SJSA1 (cell line): ENCODE data around the gene KCNQ1. TPM values are rescaled to one million over a fixed set of nuclear protein-coding genes. Genes with fewer than 3 reads are reported as not detected.

Source experiments
- DNase-seq, 2 experiments: peaks; one replicate each; pipeline ENCODE4 v3.0.0-alpha.2; 2015 to 2020; ENCODE audit warnings: low spot score in 2 of 2, low read depth in 1 of 2
- H3K27ac ChIP-seq: fragments of 250-450 bp; sonication (Bioruptor Pico); 2 replicates; pipeline ENCODE4 v1.5.1; 2020; ENCODE audit warnings: mild to moderate bottlenecking, moderate library complexity
- H3K27me3 ChIP-seq: fragments of 250-450 bp; sonication (Bioruptor Pico); replicated peaks from 2 replicates; pipeline ENCODE4 v1.5.1; 2020; ENCODE audit warnings: mild to moderate bottlenecking, moderate library complexity
- H3K36me3 ChIP-seq: fragments of 250-450 bp; sonication (Bioruptor Pico); 2 replicates; pipeline ENCODE4 v1.5.1; 2020; ENCODE audit warnings: mild to moderate bottlenecking
- H3K4me1 ChIP-seq: fragments of 250-450 bp; sonication (Bioruptor Pico); replicated peaks from 2 replicates; pipeline ENCODE4 v1.6.1; 2021; ENCODE audit warnings: mild to moderate bottlenecking
- H3K4me3 ChIP-seq: fragments of 250-450 bp; sonication (Bioruptor Pico); 2 replicates; pipeline ENCODE4 v1.5.1; 2020; ENCODE audit warnings: mild to moderate bottlenecking
- H3K9me3 ChIP-seq: fragments of 250-450 bp; sonication (Bioruptor Pico); replicated peaks from 2 replicates; pipeline ENCODE4 v1.5.1; 2020; ENCODE audit warnings: mild to moderate bottlenecking
- total RNA-seq: library from RNA; depleted of rRNA; stranded (reverse); fragments of >200 nt; shearing (Covaris generic); gene quantifications from 2 replicates; pipeline ENCODE4 v1.2.3, GENCODE V29; 2014

Gene KCNQ1
- total RNA-seq, 1 experiment from 2014 or later: not detected

- Histone ChIP-seq H3K9me3 (no peaks in the 10 kb centered on the region; the same call in 1 of the 2 replicates), H3K27ac (no peak overlapping the region), H3K27me3 (peaks cover 95% of the 10 kb centered on the region), H3K4me1 (peaks cover 5% of the 10 kb centered on the region), H3K4me3 (no peak overlapping the region), H3K36me3 (no peaks in the 10 kb centered on the region)
- no peak for DNase-seq
Measured at GRCh38 chr11:2447253-2447950, 2.6 kb downstream of the KCNQ1 start.

GRCh38 chr11:2447951-2448650 is 3.3 kb downstream of the KCNQ1 start:
- peaks cover 5% of the 10 kb centered on the region for H3K4me1 ChIP-seq
- peaks cover 95% of the 10 kb centered on the region for H3K27me3 ChIP-seq
- no peaks in the 10 kb centered on the region for H3K36me3 ChIP-seq
- H3K9me3 ChIP-seq: no peaks in the 10 kb centered on the region; the same call in 1 of the 2 replicates
- H3K27ac ChIP-seq: no peak overlapping the region
- DNase-seq: no peak
- no peak overlapping the region for H3K4me3 ChIP-seq

GRCh38 chr11:2448661-2449547 is 4.1 kb downstream of the KCNQ1 start:
- Histone ChIP-seq H3K27ac (no peak overlapping the region), H3K4me1 (peaks cover 5% of the 10 kb centered on the region), H3K9me3 (no peaks in the 10 kb centered on the region; the same call in 1 of the 2 replicates), H3K36me3 (no peaks in the 10 kb centered on the region), H3K4me3 (no peak overlapping the region), H3K27me3 (peaks cover 94% of the 10 kb centered on the region)
- no peak for DNase-seq

GRCh38 chr11:2449548-2450320 is 4.9 kb downstream of the KCNQ1 start:
- Histone ChIP-seq H3K4me3 (no peak overlapping the region), H3K9me3 (no peaks in the 10 kb centered on the region; the same call in 1 of the 2 replicates), H3K27ac (no peak overlapping the region), H3K4me1 (peaks cover 5% of the 10 kb centered on the region), H3K36me3 (no peaks in the 10 kb centered on the region), H3K27me3 (peaks cover 98% of the 10 kb centered on the region)
- DNase-seq: no peak

- peaks cover 96% of the 10 kb centered on the region for H3K27me3 ChIP-seq
- no peak overlapping the region for H3K27ac ChIP-seq
- DNase-seq: no peak
- H3K4me1 ChIP-seq: no peaks in the 10 kb centered on the region
- no peaks in the 10 kb centered on the region; the same call in 1 of the 2 replicates for H3K9me3 ChIP-seq
- H3K4me3 ChIP-seq: no peak overlapping the region
- no peaks in the 10 kb centered on the region for H3K36me3 ChIP-seq
Measured at GRCh38 chr11:2450321-2451041, 5.7 kb downstream of the KCNQ1 start.

GRCh38 chr11:2451336-2451735 is 6.5 kb downstream of the KCNQ1 start:
- Histone ChIP-seq H3K27ac (no peak overlapping the region), H3K36me3 (no peaks in the 10 kb centered on the region), H3K4me3 (no peak overlapping the region), H3K27me3 (peaks cover 96% of the 10 kb centered on the region), H3K9me3 (no peaks in the 10 kb centered on the region; the same call in 1 of the 2 replicates), H3K4me1 (no peaks in the 10 kb centered on the region)
- no peak for DNase-seq

- Histone ChIP-seq H3K4me3 (no peak overlapping the region), H3K4me1 (no peaks in the 10 kb centered on the region), H3K36me3 (no peaks in the 10 kb centered on the region), H3K27ac (no peak overlapping the region), H3K9me3 (no peaks in the 10 kb centered on the region; the same call in 1 of the 2 replicates), H3K27me3 (peaks cover 91% of the 10 kb centered on the region)
- no peak for DNase-seq
Measured at GRCh38 chr11:2451916-2452315, 7.1 kb downstream of the KCNQ1 start.

- Histone ChIP-seq H3K9me3 (no peaks in the 10 kb centered on the region; the same call in 1 of the 2 replicates), H3K27ac (no peak overlapping the region), H3K4me3 (no peak overlapping the region), H3K36me3 (no peaks in the 10 kb centered on the region), H3K4me1 (no peaks in the 10 kb centered on the region), H3K27me3 (peaks cover 91% of the 10 kb centered on the region)
- no peak for DNase-seq
Measured at GRCh38 chr11:2452321-2453012, 7.7 kb downstream of the KCNQ1 start.

GRCh38 chr11:2453436-2453835 is 8.6 kb downstream of the KCNQ1 start:
- no peak overlapping the region for H3K4me3 ChIP-seq
- H3K9me3 ChIP-seq: no peaks in the 10 kb centered on the region; the same call in 1 of the 2 replicates
- H3K27me3 ChIP-seq: peaks cover 86% of the 10 kb centered on the region
- DNase-seq: no peak
- no peaks in the 10 kb centered on the region for H3K36me3 ChIP-seq
- no peak overlapping the region for H3K27ac ChIP-seq
- no peaks in the 10 kb centered on the region for H3K4me1 ChIP-seq

GRCh38 chr11:2458321-2458720 is 13.5 kb downstream of the KCNQ1 start:
- Histone ChIP-seq H3K4me1 (no peaks in the 10 kb centered on the region), H3K27ac (no peak overlapping the region), H3K9me3 (no peaks in the 10 kb centered on the region), H3K4me3 (no peak overlapping the region), H3K36me3 (no peaks in the 10 kb centered on the region), H3K27me3 (peaks cover 75% of the 10 kb centered on the region)
- no peak for DNase-seq

- Histone ChIP-seq H3K36me3 (no peaks in the 10 kb centered on the region), H3K9me3 (no peaks in the 10 kb centered on the region), H3K27me3 (peaks cover 76% of the 10 kb centered on the region), H3K4me3 (no peak overlapping the region), H3K27ac (no peak overlapping the region), H3K4me1 (no peaks in the 10 kb centered on the region)
- no peak for DNase-seq
Measured at GRCh38 chr11:2459016-2459725, 14.4 kb downstream of the KCNQ1 start.
